HepG2 (cell line): ENCODE data around the gene ZNF17. TPM values are rescaled to one million over a fixed set of nuclear protein-coding genes. Genes with fewer than 3 reads are reported as not detected.

Experiments
- ATAC-seq: fragments of 200-7000 bp; cut with Tn5 transposase; 3 replicates; pipeline ENCODE4 v1.9.1; 2020; ENCODE audit warnings: mild to moderate bottlenecking, moderate library complexity
- BruUV-seq: library from RNA; stranded (reverse); fragments of 400-500 nt; replicated peaks from 2 replicates; lab custom pipeline; 2021; lab: Mats Ljungman, UMichigan
- CTCF ChIA-PET: fragments of 300-600 bp; formaldehyde crosslinking; extraction: SDS; loops from one replicate; lab custom pipeline; 2021; ENCODE audit warnings: low total read pairs, inconsistent platforms, low intra/inter-chr PET ratio; lab: Yijun Ruan, JAX
- POLR2A ChIA-PET: fragments of 350-600 bp; sonication (Branson Sonifier 250); formaldehyde crosslinking; loops from one replicate; lab custom pipeline; 2020; ENCODE audit warnings: antibody characterized with exemption, inconsistent platforms; lab: Yijun Ruan, JAX
- DNase-seq: peaks from one replicate; pipeline ENCODE4 v3.0.0-alpha.2; 2015; ENCODE audit warnings: low spot score
- FAIRE-seq: peaks from 3 replicates; lab custom pipeline; 2011; peaks lifted over from hg19 to GRCh38; lab: Jason Lieb, UNC
- H2AFZ ChIP-seq: one replicate; pipeline ENCODE4 v1.6.1; 2011; ENCODE audit warnings: low read length, inconsistent platforms
- H3K27ac ChIP-seq: fragments of 300-600 bp; 3 replicates; pipeline ENCODE4 v1.8.0; 2011; ENCODE audit warnings: mixed run types, mild to moderate bottlenecking, mixed read lengths, low read length, inconsistent platforms; ENCODE audit not compliant: insufficient read depth; ENCODE audit errors: extremely low read length
- H3K27me3 ChIP-seq, 2 experiments: fragments of 200-600 bp in 1 of 2; 2 replicates in 1 of 2; 3 replicates in 1 of 2; pipeline versions ENCODE4 v1.6.0 to v1.8.0; 2011; ENCODE audit warnings: low read length in 2 of 2, mild to moderate bottlenecking in 2 of 2, moderate library complexity in 2 of 2, inconsistent platforms in 1 of 2; ENCODE audit not compliant: insufficient read depth in 2 of 2, control insufficient read depth in 1 of 2
- H3K36me3 ChIP-seq, 2 experiments: fragments of 200-600 bp in 1 of 2; replicated peaks in 1 of 2; 2 replicates in 1 of 2; 3 replicates in 1 of 2; pipeline versions ENCODE4 v1.5.1 to v1.8.0; 2011; ENCODE audit warnings: low read length in 2 of 2, inconsistent platforms in 1 of 2; ENCODE audit not compliant: insufficient read depth in 2 of 2, control insufficient read depth in 1 of 2
- H3K4me1 ChIP-seq: 2 replicates; pipeline ENCODE4 v1.5.1; 2012; ENCODE audit warnings: low read length, inconsistent platforms; ENCODE audit not compliant: insufficient read depth
- H3K4me2 ChIP-seq: 2 replicates; pipeline ENCODE4 v1.6.0; 2011; ENCODE audit warnings: low read depth, low read length, inconsistent platforms
- H3K4me3 ChIP-seq, 3 experiments: fragments of 200-600 bp in 1 of 3; sonication (generic), shearing (Covaris generic) in 1 of 3; replicated peaks in 1 of 3; 2 replicates each; pipeline ENCODE4 v1.5.1; 2011 to 2016; ENCODE audit warnings: low read length in 3 of 3, inconsistent platforms in 2 of 3, low read depth in 2 of 3, mild to moderate bottlenecking in 2 of 3, control low read depth in 1 of 3, mixed read lengths in 1 of 3; ENCODE audit not compliant: insufficient read depth in 1 of 3
- H3K79me2 ChIP-seq: one replicate; pipeline ENCODE4 v1.6.1; 2011; ENCODE audit warnings: low read length, inconsistent platforms; ENCODE audit not compliant: insufficient read depth
- H3K9ac ChIP-seq: 2 replicates; pipeline ENCODE4 v1.6.0; 2011; ENCODE audit warnings: mild to moderate bottlenecking, low read depth, low read length, inconsistent platforms; ENCODE audit not compliant: insufficient read depth
- H3K9me3 ChIP-seq: 2 replicates; pipeline ENCODE4 v1.5.1; 2012; ENCODE audit warnings: mild to moderate bottlenecking, low read length
- H4K20me1 ChIP-seq: 2 replicates; pipeline ENCODE4 v1.6.0; 2011; ENCODE audit warnings: inconsistent platforms, mild to moderate bottlenecking, low read length, moderate library complexity; ENCODE audit not compliant: insufficient read depth
- TEAD3 ChIP-seq: optimal IDR thresholded peaks from 2 replicates; pipeline ENCODE3; 2016; ENCODE audit warnings: borderline replicate concordance
- ZFYVE20 ChIP-seq: sonication (generic); formaldehyde crosslinking; IDR thresholded peaks from 2 replicates; pipeline ENCODE4 v1.8.0; 2023; ENCODE audit warnings: low read depth, mild to moderate bottlenecking, moderate library complexity, missing genetic modification reagents, borderline replicate concordance
- ZNF569 ChIP-seq: sonication (generic); formaldehyde crosslinking; IDR thresholded peaks from 2 replicates; pipeline ENCODE4 v1.5.0; 2020; ENCODE audit warnings: mild to moderate bottlenecking, missing genetic modification reagents, moderate library complexity, borderline replicate concordance
- ZNF749 ChIP-seq: sonication (generic); formaldehyde crosslinking; IDR thresholded peaks from 2 replicates; pipeline ENCODE4 v1.8.0; 2022; ENCODE audit warnings: mild to moderate bottlenecking, missing genetic modification reagents, moderate library complexity, borderline replicate concordance
- WGBS: methylation state at CpG from one replicate; pipeline ENCODE4 v1.1.6; 2017; ENCODE audit warnings: low lambda C conversion rate; 5-methylcytosine and 5-hydroxymethylcytosine counted together
- in situ Hi-C: cut with HindIII; loops from 2 replicates; pipeline ENCODE4 v1.10.0; 2017; ENCODE audit warnings: low pct_unique_long_range_greater_than_20kb; ENCODE audit not compliant: extremely low pct_ligation_motif_present
- intact Hi-C: fragments of 100-400 bp; cut with micrococcal nuclease; formaldehyde crosslinking; loops from one replicate; pipeline ENCODE4 v1.10.0; 2022; ENCODE audit not compliant: unreplicated experiment
- polyA plus RNA-seq, 8 experiments: library from polyadenylated mRNA; depleted of rRNA in 3 of 8; stranded (reverse) in 7 of 8; unstranded in 1 of 8; fragments of >200 nt; fragmentation: Illumina TruSeq in 4 of 8; extraction: Trizol in 4 of 8; gene quantifications; 2 replicates each; pipeline versions ENCODE4 v1.2.1 to v1.2.3, GENCODE V29; 2011 to 2016; ENCODE audit warnings: low read depth in 4 of 8, missing spikeins in 1 of 8, mixed read lengths in 1 of 8; ENCODE audit not compliant: insufficient read depth in 1 of 8
- total RNA-seq, 5 experiments: library from RNA; depleted of rRNA; stranded (reverse); fragments of >200 nt; fragmentation: Illumina TruSeq; extraction: Trizol; gene quantifications; 2 replicates each; pipeline ENCODE4 v1.2.3, GENCODE V29; 2016; ENCODE audit warnings: low read depth in 1 of 5
- TF ChIP-seq, protein P1 (sequence below): sonication (generic); formaldehyde crosslinking; IDR thresholded peaks from 2 replicates; pipeline ENCODE4 v1.4.0; 2020; ENCODE audit warnings: missing genetic modification reagents

The ZNF17 gene
- total and polyA plus RNA-seq, 2 of the 13 experiments (the other 11 are each of a cell fraction or from before 2014, with no cell fraction given): 3.7 to 10.1 TPM

DNA sequence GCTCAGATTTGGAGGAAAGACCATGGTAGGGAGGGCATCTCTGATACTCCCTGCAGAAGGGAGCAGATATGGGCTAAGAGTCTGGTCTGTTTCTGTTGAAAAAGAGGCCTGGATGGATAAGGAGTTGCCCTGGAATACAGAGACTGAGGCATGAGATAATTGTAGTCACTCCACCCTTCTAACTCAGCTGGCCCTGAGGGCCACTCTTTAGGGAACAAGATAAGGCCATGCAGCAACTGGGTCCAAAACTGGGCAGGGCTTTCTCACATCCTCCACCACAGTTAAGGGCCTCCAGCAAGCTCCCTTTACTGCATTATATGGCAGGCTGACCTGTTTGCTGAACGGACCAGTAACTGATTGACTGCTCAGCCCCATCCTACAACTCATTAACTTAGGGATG lies 25.5 kb downstream of the ZNF17 start:
- intact Hi-C loops: no loop called here
- WGBS: 31% methylated on average over 1 of the region's 1 CpG
- Histone ChIP-seq H3K4me1 (peaks cover 22% of the 10 kb centered on the region), H3K27ac (no peak overlapping the region), H3K79me2 (peaks cover 51% of the 10 kb centered on the region), H3K4me3 (peak overlapping the region; percentile 83 to 98 (median 88)), H3K9ac (peak overlapping the region; percentile 80), H4K20me1 (peaks cover 4% of the 10 kb centered on the region; the same call in 1 of the 2 replicates), H2AFZ (no peak overlapping the region), H3K4me2 (peak overlapping the region; percentile 87), H3K9me3 (no peaks in the 10 kb centered on the region), H3K27me3 (no peaks in the 10 kb centered on the region; a peak in 1 of 5 replicates), H3K36me3 (peaks cover 4 to 10% of the 10 kb centered on the region in 2 experiments)
- no peak for FAIRE-seq
- in situ Hi-C loops: no loop called here
- BruUV-seq: no TSS peak
- ATAC-seq: no peak
- CTCF ChIA-PET: no interaction called here
- DNase-seq: no peak
- TF ChIP-seq TEAD3 (CRISPR knock-in tag) (no peak), ZNF569 (CRISPR knock-in tag) (no peak), ZFYVE20 (no peak)
- POLR2A ChIA-PET: interaction anchor here (2.0 kb wide), 1 partner anchor 47 kb away, joined by 9 read pairs; the partner anchor contains the start of gene ZNF548

DNA sequence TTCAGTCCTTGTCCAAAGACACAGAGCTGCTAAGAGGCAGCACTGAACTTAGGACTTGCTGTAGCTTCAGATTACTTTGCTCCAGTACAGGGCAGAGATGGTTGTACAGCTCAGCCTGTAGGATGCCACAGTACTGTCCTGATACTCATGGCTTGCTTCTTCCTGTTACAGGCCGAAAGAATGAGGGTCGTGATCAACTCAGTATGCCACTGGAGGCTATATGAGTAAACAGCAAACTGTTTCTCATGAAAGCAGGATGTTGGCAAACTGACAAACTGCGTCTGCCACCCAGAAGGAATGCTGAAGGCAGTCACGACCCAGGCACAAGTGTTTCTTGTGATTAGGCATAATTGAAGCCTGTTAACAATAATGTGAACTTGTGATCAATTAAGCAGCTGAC lies 27.0 kb downstream of the ZNF17 start:
- H3K79me2 ChIP-seq: peaks cover 56% of the 10 kb centered on the region
- no peaks in the 10 kb centered on the region for H3K9me3 ChIP-seq
- DNase-seq (no peak), FAIRE-seq (no peak)
- H2AFZ ChIP-seq: no peak overlapping the region
- WGBS: 96% methylated on average over 4 of the region's 4 CpGs
- no peak overlapping the region for H3K9ac ChIP-seq
- POLR2A ChIA-PET: no interaction called here
- H4K20me1 ChIP-seq: peaks cover 4% of the 10 kb centered on the region; the same call in 1 of the 2 replicates
- TF ChIP-seq ZNF749 (CRISPR knock-in tag): no peak
- TF ChIP-seq, protein P1, sequence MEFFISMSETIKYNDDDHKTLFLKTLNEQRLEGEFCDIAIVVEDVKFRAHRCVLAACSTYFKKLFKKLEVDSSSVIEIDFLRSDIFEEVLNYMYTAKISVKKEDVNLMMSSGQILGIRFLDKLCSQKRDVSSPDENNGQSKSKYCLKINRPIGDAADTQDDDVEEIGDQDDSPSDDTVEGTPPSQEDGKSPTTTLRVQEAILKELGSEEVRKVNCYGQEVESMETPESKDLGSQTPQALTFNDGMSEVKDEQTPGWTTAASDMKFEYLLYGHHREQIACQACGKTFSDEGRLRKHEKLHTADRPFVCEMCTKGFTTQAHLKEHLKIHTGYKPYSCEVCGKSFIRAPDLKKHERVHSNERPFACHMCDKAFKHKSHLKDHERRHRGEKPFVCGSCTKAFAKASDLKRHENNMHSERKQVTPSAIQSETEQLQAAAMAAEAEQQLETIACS (CRISPR knock-in tag): no peak
- TF ChIP-seq, all 625 proteins: peak for 0
- in situ Hi-C loops: no loop called here
- CTCF ChIA-PET: no interaction called here
- BruUV-seq: no TSS peak
- H3K36me3 ChIP-seq: peaks cover 6 to 22% of the 10 kb centered on the region in 2 experiments
- H3K27me3 ChIP-seq: no peaks in the 10 kb centered on the region; a peak in 1 of 5 replicates
- H3K4me2 ChIP-seq: no peak overlapping the region
- no peak overlapping the region for H3K27ac ChIP-seq
- intact Hi-C loops: no loop called here
- H3K4me1 ChIP-seq: peaks cover 22% of the 10 kb centered on the region
- no peak for ATAC-seq
- H3K4me3 ChIP-seq: no peak overlapping the region
